ENCODE measurements around the gene RANGAP1. TPM values are rescaled to one million over a fixed set of nuclear protein-coding genes. Genes with fewer than 3 reads are reported as not detected.

RANGAP1 gene
- total and polyA plus RNA-seq, 9 donors = 17.2 to 37.9 (median 32.1) TPM

GRCh38 chr22:41332217-41332939 is 46.4 kb upstream of the RANGAP1 start:
- intact Hi-C loops (cut with DNase I) = no loop called here
- Histone ChIP-seq H3K36me3 (no peaks in the 10 kb centered on the region), H3K4me1 (ENCODE audit: insufficient read depth) (no peaks in the 10 kb centered on the region)

GRCh38 chr22:41330169-41330568 is 44.2 kb upstream of the RANGAP1 start:
- DNase-seq = no peak
- no peak overlapping the region for H3K4me3 ChIP-seq
- TF ChIP-seq EP300 (IDR thresholded peaks at IDR 0.05) (no peak), POLR2A (IDR thresholded peaks at IDR 0.05) (no peak), CTCF (IDR thresholded peaks at IDR 0.05) (no peak)
- no peak overlapping the region for H3K27ac ChIP-seq
- 91 to 92% (median 91%) methylated on average over 7 of the region's 7 CpGs for WGBS, 3 donors
- H3K36me3 ChIP-seq = no peaks in the 10 kb centered on the region
- intact Hi-C loops (cut with DNase I) = no loop called here
- H3K4me1 ChIP-seq (ENCODE audit: insufficient read depth) = no peaks in the 10 kb centered on the region
- no peaks in the 10 kb centered on the region for H3K27me3 ChIP-seq
- H3K9me3 ChIP-seq = no peaks in the 10 kb centered on the region

More at GRCh38 chr22:41332217-41332939, 46.4 kb upstream of the RANGAP1 start:
- 81 to 88% (median 82%) methylated on average over 15 of the region's 15 CpGs for WGBS, 3 donors
- H3K9me3 ChIP-seq = no peaks in the 10 kb centered on the region
- DNase-seq = no peak
- H3K4me3 ChIP-seq = no peak overlapping the region
- TF ChIP-seq CTCF (IDR thresholded peaks at IDR 0.05) = no peak
- no peak overlapping the region for H3K27ac ChIP-seq
- H3K27me3 ChIP-seq = no peaks in the 10 kb centered on the region

- Histone ChIP-seq H3K4me3 (no peak overlapping the region), H3K9me3 (no peaks in the 10 kb centered on the region), H3K36me3 (no peaks in the 10 kb centered on the region), H3K27me3 (no peaks in the 10 kb centered on the region), H3K27ac (no peak overlapping the region), H3K4me1 (ENCODE audit: insufficient read depth) (no peaks in the 10 kb centered on the region)
- TF ChIP-seq EP300 (IDR thresholded peaks at IDR 0.05) (no peak), POLR2A (IDR thresholded peaks at IDR 0.05) (no peak), CTCF (IDR thresholded peaks at IDR 0.05) (no peak)
- WGBS, 3 donors = 81 to 84% (median 82%) methylated on average over 16 of the region's 16 CpGs
- no peak for DNase-seq
- intact Hi-C loops (cut with DNase I) = no loop called here
Observed at GRCh38 chr22:41327124-41327523, 41.1 kb upstream of the RANGAP1 start.

GRCh38 chr22:41324821-41325528 is 39.0 kb upstream of the RANGAP1 start:
- Histone ChIP-seq H3K36me3 (no peaks in the 10 kb centered on the region), H3K9me3 (no peaks in the 10 kb centered on the region), H3K27me3 (no peaks in the 10 kb centered on the region), H3K27ac (no peak overlapping the region), H3K4me3 (no peak overlapping the region), H3K4me1 (ENCODE audit: insufficient read depth) (no peaks in the 10 kb centered on the region)
- intact Hi-C loops (cut with DNase I) = no loop called here
- TF ChIP-seq POLR2A (IDR thresholded peaks at IDR 0.05) = no peak
- no peak for TF ChIP-seq EP300 (IDR thresholded peaks at IDR 0.05)
- TF ChIP-seq CTCF (IDR thresholded peaks at IDR 0.05) = no peak
- WGBS, 3 donors = 86 to 88% (median 87%) methylated on average over 5 of the region's 5 CpGs
- no peak for DNase-seq
